DND-41 (cell line): ENCODE measurements around the gene ADK.

Experiments
- CTCF ChIP-seq: IDR thresholded peaks from 2 replicates; pipeline ENCODE4 v1.5.1; 2012; ENCODE audit warnings: borderline replicate concordance, low read length, moderate library complexity, mild to moderate bottlenecking; ENCODE audit not compliant: poor library complexity, severe bottlenecking; ENCODE audit errors: extremely low read depth
- EZH2 ChIP-seq: IDR thresholded peaks from 3 replicates; pipeline ENCODE4 v1.6.1; 2012; ENCODE audit warnings: borderline replicate concordance, low read depth, mild to moderate bottlenecking, moderate library complexity, low read length, inconsistent platforms; ENCODE audit not compliant: severe bottlenecking

GRCh38 chr10:74548676-74549075, 397.7 kb downstream of the ADK start:
- TF ChIP-seq CTCF (no peak), EZH2 (no peak)
